Karpas-422 (cell line): ENCODE results near the gene AHNAK. TPM values are rescaled to one million over a fixed set of nuclear protein-coding genes. Genes with fewer than 3 reads are reported as not detected.

Experiments used
- DNase-seq: peaks from one replicate; pipeline ENCODE4 v3.0.0-alpha.2; 2015
- H2AFZ ChIP-seq: fragments of 200-600 bp; sonication (generic); 2 replicates; pipeline ENCODE4 v1.6.1; 2014; ENCODE audit warnings: antibody characterized with exemption, low read length, mixed read lengths
- H3K27ac ChIP-seq: fragments of 200-600 bp; sonication (generic); 2 replicates; pipeline ENCODE4 v1.5.1; 2014; ENCODE audit warnings: mild to moderate bottlenecking, low read length, moderate library complexity
- H3K27me3 ChIP-seq: fragments of 200-600 bp; sonication (generic); 2 replicates; pipeline ENCODE4 v1.6.1; 2014; ENCODE audit warnings: low read length, mixed read lengths
- H3K36me3 ChIP-seq: fragments of 200-600 bp; sonication (generic); 2 replicates; pipeline ENCODE4 v1.6.1; 2014; ENCODE audit warnings: low read length, mixed read lengths; ENCODE audit not compliant: insufficient read depth
- H3K4me1 ChIP-seq: fragments of 200-600 bp; sonication (generic); 2 replicates; pipeline ENCODE4 v1.6.1; 2014; ENCODE audit warnings: mild to moderate bottlenecking, low read length, mixed read lengths
- H3K4me2 ChIP-seq: fragments of 200-600 bp; sonication (generic); 2 replicates; pipeline ENCODE4 v1.6.1; 2014; ENCODE audit warnings: low read length, low read depth, mild to moderate bottlenecking; ENCODE audit not compliant: poor library complexity, severe bottlenecking
- H3K4me3 ChIP-seq: fragments of 200-600 bp; sonication (generic); 2 replicates; pipeline ENCODE4 v1.5.1; 2014; ENCODE audit warnings: mild to moderate bottlenecking, antibody characterized with exemption, low read length, mixed read lengths
- H3K79me2 ChIP-seq: fragments of 200-600 bp; sonication (generic); 2 replicates; pipeline ENCODE4 v1.6.1; 2014; ENCODE audit warnings: mild to moderate bottlenecking, low read length, mixed read lengths
- H3K9ac ChIP-seq: fragments of 200-600 bp; sonication (generic); 2 replicates; pipeline ENCODE4 v1.6.0; 2014; ENCODE audit warnings: low read length
- H3K9me2 ChIP-seq: fragments of 200-600 bp; sonication (generic), shearing (Covaris generic); replicated peaks from 2 replicates; pipeline ENCODE4 v1.6.0; 2014; ENCODE audit warnings: mild to moderate bottlenecking, low read length, moderate library complexity; ENCODE audit not compliant: insufficient read depth
- H3K9me3 ChIP-seq: fragments of 300-700, 200-600 bp; sonication (generic); 2 replicates; pipeline ENCODE4 v1.6.1; 2014; ENCODE audit warnings: low read length, mixed read lengths
- H4K20me1 ChIP-seq: fragments of 200-600 bp; sonication (generic); 2 replicates; pipeline ENCODE4 v1.6.1; 2014; ENCODE audit warnings: mild to moderate bottlenecking, antibody characterized with exemption, low read length, low read depth; ENCODE audit not compliant: insufficient read depth
- total RNA-seq: library from RNA; depleted of rRNA; stranded (reverse); fragments of >200 nt; shearing (Covaris generic); gene quantifications from 2 replicates; pipeline ENCODE4 v1.2.3, GENCODE V29; 2014; ENCODE audit warnings: low replicate concordance

Gene AHNAK
- total RNA-seq, 1 experiment from 2014 or later, result 0.34 TPM

DNA sequence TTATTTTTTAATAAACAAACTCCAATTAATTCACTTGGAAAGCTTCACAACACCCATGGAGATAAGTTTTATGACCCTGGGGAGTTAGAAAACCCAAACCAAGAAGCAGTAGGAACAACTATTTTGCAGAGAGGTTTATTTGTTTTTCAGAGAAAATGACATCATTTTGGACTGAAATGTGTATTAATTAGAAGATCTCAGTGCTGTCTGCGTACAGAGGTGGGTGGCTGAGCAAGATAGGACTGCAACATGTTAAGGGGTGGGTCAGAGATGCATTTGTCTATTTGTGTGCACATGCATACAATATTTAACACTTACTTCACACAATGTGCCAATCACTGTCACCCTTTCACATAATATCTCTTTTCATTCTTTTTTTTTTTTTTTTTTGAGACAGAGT, 126.7 kb downstream of the AHNAK start:
- Histone ChIP-seq H3K9ac (no peak overlapping the region), H3K27ac (no peak overlapping the region), H3K9me2 (no peaks in the 10 kb centered on the region), H3K4me1 (no peaks in the 10 kb centered on the region), H3K9me3 (no peaks in the 10 kb centered on the region), H3K36me3 (no peaks in the 10 kb centered on the region), H3K79me2 (no peaks in the 10 kb centered on the region), H4K20me1 (no peaks in the 10 kb centered on the region), H3K4me2 (no peak overlapping the region), H3K4me3 (no peak overlapping the region), H3K27me3 (no peaks in the 10 kb centered on the region), H2AFZ (no peak overlapping the region)
- no peak for DNase-seq

DNA sequence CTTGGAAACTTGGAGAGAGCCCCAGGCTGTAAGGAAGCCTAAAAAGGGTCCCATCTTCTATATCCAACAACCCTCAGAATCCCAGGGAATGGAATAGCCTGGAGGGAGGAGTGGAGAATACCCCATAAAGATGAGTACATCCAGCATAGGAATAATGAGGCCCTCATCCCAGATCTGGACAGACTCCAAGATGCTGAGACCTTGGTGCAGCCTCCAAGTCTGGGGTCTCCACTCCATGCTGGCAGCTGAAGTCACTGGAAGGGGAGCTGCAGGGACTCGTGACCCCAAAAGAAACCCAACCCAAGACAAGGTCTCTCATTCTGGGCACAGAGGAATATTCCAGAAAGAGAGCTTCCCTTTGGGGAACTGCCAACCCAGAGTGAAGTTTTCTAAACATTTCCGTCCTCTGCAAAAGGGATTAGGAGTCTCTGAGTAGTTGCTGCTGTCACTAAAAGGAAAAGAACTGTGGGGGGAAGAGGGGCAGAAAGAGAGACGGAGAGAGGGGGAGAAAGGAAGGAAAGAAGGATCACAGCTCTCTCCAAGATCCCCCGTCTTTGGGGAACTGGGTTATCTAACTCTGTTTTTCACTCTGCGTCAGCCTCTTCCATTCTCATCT, 127.2 kb downstream of the AHNAK start:
- H3K36me3 ChIP-seq, result no peaks in the 10 kb centered on the region
- H3K9ac ChIP-seq, result no peak overlapping the region
- H3K4me2 ChIP-seq, result no peak overlapping the region
- H4K20me1 ChIP-seq, result no peaks in the 10 kb centered on the region
- H3K4me1 ChIP-seq, result no peaks in the 10 kb centered on the region
- H3K79me2 ChIP-seq, result no peaks in the 10 kb centered on the region
- H2AFZ ChIP-seq, result no peak overlapping the region
- no peak for DNase-seq
- H3K9me2 ChIP-seq, result no peaks in the 10 kb centered on the region
- no peak overlapping the region for H3K27ac ChIP-seq
- no peaks in the 10 kb centered on the region for H3K27me3 ChIP-seq
- H3K4me3 ChIP-seq, result no peak overlapping the region
- H3K9me3 ChIP-seq, result no peaks in the 10 kb centered on the region

DNA sequence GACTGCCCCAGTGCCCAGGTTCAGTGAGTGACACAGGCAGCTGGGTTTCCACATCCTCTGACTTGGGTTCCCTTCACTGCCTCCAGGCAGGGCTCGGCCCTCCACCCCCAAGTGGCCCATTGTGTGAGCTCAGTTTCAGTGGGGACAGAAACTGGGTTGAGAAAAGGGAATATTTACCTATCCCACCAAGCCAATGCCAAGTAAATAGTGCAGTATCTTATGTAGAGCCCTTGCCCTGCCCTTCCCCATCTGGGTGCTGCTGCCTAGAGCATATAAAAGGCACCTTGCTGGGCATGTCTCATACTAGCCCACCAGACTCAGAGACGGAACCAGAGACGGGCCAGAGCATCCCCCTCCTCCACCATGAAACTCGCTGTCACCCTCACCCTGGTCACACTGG, 127.9 kb downstream of the AHNAK start, which contains the start of gene SCGB1A1:
TSS of gene SCGB1A1 (plus strand) at position 301 of the 400 bp plus-strand sequence. CDS start at position 364, 63 bp downstream.
- Histone ChIP-seq H3K4me1 (no peaks in the 10 kb centered on the region), H4K20me1 (no peaks in the 10 kb centered on the region), H2AFZ (no peak within 1 kb of the TSS), H3K9ac (no peak within 1 kb of the TSS), H3K27ac (no peak within 1 kb of the TSS), H3K9me2 (no peaks in the 10 kb centered on the region), H3K79me2 (no peaks in the 10 kb centered on the region), H3K4me3 (no peak within 1 kb of the TSS), H3K9me3 (no peaks in the 10 kb centered on the region), H3K27me3 (no peaks in the 10 kb centered on the region), H3K36me3 (no peaks in the 10 kb centered on the region), H3K4me2 (no peak within 1 kb of the TSS)
- DNase-seq, result no peak

DNA sequence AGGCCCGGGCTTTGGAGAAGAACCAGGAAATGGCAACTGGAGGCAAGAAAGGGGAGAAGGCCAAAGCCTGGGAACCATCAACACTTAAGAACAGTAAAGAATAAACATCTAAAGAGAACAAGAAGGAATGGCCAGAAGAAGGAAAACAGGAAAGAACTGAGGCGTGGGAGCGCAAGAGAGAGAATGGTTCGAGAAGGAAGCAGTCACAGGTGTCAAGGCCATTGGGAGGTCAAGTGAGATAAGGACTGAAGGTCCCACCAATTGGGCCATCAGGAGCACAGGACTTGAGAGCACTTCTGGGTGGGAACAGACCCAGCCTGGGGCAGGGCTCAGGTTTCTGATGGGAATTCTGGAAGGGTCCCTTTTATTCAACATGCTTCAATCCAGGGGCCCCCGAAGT, 128.5 kb downstream of the AHNAK start:
- Histone ChIP-seq H3K9me3 (no peaks in the 10 kb centered on the region), H3K4me2 (no peak overlapping the region), H3K27me3 (no peaks in the 10 kb centered on the region), H3K9me2 (no peaks in the 10 kb centered on the region), H3K9ac (no peak overlapping the region), H3K4me1 (no peaks in the 10 kb centered on the region), H3K4me3 (no peak overlapping the region), H3K27ac (no peak overlapping the region), H3K79me2 (no peaks in the 10 kb centered on the region), H2AFZ (no peak overlapping the region), H3K36me3 (no peaks in the 10 kb centered on the region), H4K20me1 (no peaks in the 10 kb centered on the region)
- DNase-seq, result no peak

DNA sequence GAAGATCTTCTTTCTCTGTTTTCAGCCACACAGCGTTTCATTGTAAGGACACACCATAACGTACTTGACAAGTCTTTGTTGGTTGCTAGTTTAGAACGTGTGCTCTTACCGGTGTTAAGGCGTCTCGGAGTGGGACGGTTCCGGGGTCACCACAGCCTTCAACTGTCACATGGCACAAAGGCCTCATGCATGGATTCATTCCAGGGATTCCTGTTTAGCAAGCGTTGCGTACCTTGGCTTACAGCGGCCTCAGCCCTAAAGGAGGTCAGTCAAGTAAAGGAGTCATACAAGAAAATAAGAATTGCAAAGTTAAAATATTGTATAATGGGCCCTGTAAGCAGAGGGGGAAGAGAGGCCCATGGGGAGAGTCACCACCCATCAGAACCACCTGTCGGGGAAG, 130.0 kb downstream of the AHNAK start:
- no peaks in the 10 kb centered on the region for H4K20me1 ChIP-seq
- no peaks in the 10 kb centered on the region for H3K9me3 ChIP-seq
- H3K27ac ChIP-seq, result no peak overlapping the region
- no peaks in the 10 kb centered on the region for H3K9me2 ChIP-seq
- H2AFZ ChIP-seq, result no peak overlapping the region
- no peak overlapping the region for H3K4me3 ChIP-seq
- no peaks in the 10 kb centered on the region for H3K79me2 ChIP-seq
- no peaks in the 10 kb centered on the region for H3K36me3 ChIP-seq
- no peaks in the 10 kb centered on the region for H3K27me3 ChIP-seq
- H3K4me1 ChIP-seq, result no peaks in the 10 kb centered on the region
- H3K9ac ChIP-seq, result no peak overlapping the region
- no peak for DNase-seq
- no peak overlapping the region for H3K4me2 ChIP-seq

DNA sequence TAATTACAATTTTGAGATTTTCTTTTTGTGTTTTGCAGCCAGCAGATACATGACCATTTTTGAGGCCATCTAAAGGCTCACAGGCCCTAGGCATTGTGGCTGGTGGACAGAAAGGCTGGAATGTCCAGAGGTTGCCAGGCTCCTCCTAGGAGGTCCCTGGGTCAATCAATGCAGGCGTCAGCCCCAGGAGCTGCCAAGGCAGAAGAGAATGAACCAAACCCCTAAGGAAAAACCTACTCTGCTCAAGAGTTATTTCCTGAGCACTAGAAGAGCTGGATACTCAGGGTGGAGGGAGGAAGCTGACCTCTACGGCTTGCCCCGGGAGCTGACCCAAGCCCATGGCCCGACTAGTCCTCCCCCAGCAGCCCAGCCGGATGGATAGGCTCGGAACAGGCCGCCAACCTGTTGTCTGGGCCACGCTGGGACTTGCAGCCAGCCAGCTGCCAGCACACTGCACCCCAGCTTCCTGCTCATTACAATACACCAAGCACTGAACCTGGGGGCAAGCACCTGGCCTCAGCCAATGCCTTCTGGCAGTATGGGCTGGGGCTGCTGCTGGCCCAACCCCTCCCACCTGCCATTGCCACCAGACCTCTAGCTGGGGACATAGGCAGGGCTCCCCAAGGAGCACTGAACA, 133.4 kb downstream of the AHNAK start:
- Histone ChIP-seq H4K20me1 (no peaks in the 10 kb centered on the region), H3K79me2 (no peaks in the 10 kb centered on the region), H3K4me2 (no peak overlapping the region), H2AFZ (no peak overlapping the region), H3K36me3 (no peaks in the 10 kb centered on the region), H3K27ac (no peak overlapping the region), H3K9ac (no peak overlapping the region), H3K4me3 (no peak overlapping the region), H3K4me1 (no peaks in the 10 kb centered on the region), H3K9me2 (no peaks in the 10 kb centered on the region), H3K9me3 (no peaks in the 10 kb centered on the region), H3K27me3 (no peaks in the 10 kb centered on the region)
- DNase-seq, result no peak

DNA sequence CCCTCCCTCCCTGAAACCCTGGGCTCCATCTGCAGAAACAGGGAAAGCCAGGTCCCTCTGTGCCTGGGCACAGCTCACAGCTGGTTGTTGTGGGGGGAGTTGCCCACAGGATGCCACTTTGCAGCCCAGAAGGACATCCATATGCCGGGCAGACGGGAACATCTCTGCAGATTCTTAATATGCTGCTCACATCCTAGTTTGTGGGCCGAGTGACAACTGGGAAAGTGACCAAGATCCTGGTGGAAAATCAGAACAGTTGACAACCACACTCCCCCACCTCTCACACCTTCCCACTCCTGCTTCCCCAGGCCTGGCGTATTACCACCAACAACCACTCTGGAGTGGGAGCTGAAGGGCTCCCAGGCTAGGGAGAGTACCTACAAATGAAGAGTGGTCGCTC, 135.1 kb downstream of the AHNAK start:
- no peaks in the 10 kb centered on the region for H3K4me1 ChIP-seq
- H3K9me3 ChIP-seq, result no peaks in the 10 kb centered on the region
- no peak overlapping the region for H3K4me2 ChIP-seq
- no peaks in the 10 kb centered on the region for H3K36me3 ChIP-seq
- H3K27ac ChIP-seq, result no peak overlapping the region
- no peak overlapping the region for H3K9ac ChIP-seq
- no peak overlapping the region for H3K4me3 ChIP-seq
- H3K79me2 ChIP-seq, result no peaks in the 10 kb centered on the region
- H3K9me2 ChIP-seq, result no peaks in the 10 kb centered on the region
- no peak overlapping the region for H2AFZ ChIP-seq
- H4K20me1 ChIP-seq, result no peaks in the 10 kb centered on the region
- DNase-seq, result no peak
- no peaks in the 10 kb centered on the region for H3K27me3 ChIP-seq

DNA sequence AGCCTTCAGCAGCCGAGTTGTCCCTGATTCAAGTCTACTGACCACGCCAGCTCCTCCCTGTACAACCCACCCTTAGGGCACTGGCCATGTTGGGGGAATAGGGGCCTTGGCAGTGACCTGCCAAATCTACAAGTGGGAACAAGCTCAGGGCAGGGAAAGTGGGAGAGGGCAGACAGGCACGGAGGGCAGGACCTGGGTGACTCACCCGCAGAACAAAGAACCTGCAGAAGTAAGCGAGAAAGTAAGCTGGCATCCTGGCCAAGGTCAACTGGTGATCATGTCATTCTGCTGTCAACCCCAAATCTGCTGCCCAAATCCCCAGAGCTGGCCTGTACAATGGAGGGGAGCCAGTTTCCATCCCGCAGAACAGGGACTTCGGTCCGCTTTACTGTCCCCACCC, 135.6 kb downstream of the AHNAK start:
- Histone ChIP-seq H2AFZ (no peak overlapping the region), H3K79me2 (no peaks in the 10 kb centered on the region), H4K20me1 (no peaks in the 10 kb centered on the region), H3K9ac (no peak overlapping the region), H3K9me2 (no peaks in the 10 kb centered on the region), H3K36me3 (no peaks in the 10 kb centered on the region), H3K4me3 (no peak overlapping the region), H3K4me2 (no peak overlapping the region), H3K27me3 (no peaks in the 10 kb centered on the region), H3K9me3 (no peaks in the 10 kb centered on the region), H3K4me1 (no peaks in the 10 kb centered on the region), H3K27ac (no peak overlapping the region)
- no peak for DNase-seq
